Right lung (tissue), 5 donors: ENCODE results near the gene CLCN1. TPM values are rescaled to one million over a fixed set of nuclear protein-coding genes. Genes with fewer than 3 reads are reported as not detected.
A peak's percentile ranks its signal among the peaks of the same experiment; 100 is the strongest.

ENCODE experiments used
- DNase-seq, 2 donors: peaks; one replicate each; pipeline ENCODE4 v3.0.0-alpha.2; 2013
- polyA plus RNA-seq, 5 donors: library from polyadenylated mRNA; unstranded; fragments of 120-200 nt; gene quantifications; one replicate each; pipeline versions ENCODE4 v1.2.1 to v1.2.3, GENCODE V29; 2013; ENCODE audit warnings: inconsistent platforms in 1 of 5, low replicate concordance in 1 of 5; ENCODE audit not compliant: insufficient read length in 5 of 5, insufficient read depth in 1 of 5

CLCN1 gene
- polyA plus RNA-seq, 5 donors = 0.09 TPM; not detected in 4

GRCh38 chr7:143396625-143397556 lies 81.0 kb downstream of the CLCN1 start:
- DNase-seq = peak; percentile 90 to 93

- no peak for DNase-seq
These were observed 82.0 kb downstream of the CLCN1 start for GRCh38 chr7:143397710-143398530.

- DNase-seq = no peak
These were observed 82.7 kb downstream of the CLCN1 start for GRCh38 chr7:143398616-143399015.

DNA sequence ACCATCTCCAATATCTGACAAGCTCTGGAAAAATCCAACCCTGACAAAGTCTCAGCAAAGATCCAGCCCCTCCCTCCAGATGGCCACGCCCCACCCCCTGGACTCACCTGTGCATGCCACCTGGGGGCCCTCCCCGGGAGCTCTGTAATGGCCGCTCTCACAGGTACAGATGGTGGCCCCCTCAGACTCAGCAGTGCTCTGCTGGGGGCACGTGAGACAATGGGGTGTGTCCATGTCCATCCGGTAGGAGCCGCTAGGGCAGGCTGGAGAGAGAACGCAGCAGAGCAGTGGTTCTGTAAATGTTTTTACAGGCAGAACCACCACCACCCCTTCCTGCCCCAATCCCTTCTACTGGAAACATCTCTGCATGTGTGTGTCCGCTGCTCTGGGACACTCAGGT lies 83.2 kb downstream of the CLCN1 start:
- no peak for DNase-seq

DNA sequence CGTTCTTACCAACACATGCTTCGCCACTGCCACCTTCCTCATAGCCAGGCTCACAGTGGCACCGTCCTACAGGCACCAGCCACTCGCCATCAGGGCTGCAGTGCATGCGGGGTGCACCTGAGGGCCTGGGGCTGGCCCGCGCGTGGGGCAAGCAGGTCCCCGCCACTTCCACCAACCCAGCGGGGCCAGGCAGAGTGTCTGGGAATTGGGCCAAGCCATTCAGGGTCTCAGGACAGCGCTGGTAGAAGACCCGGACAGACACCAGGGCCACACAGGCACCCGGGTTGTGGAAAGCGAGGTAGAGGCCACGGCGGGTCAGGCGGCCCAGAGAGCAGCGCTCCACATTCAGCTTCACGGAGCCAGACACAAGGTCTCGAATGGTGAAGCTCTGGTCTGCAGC lies 83.7 kb downstream of the CLCN1 start:
- DNase-seq = no peak

DNA sequence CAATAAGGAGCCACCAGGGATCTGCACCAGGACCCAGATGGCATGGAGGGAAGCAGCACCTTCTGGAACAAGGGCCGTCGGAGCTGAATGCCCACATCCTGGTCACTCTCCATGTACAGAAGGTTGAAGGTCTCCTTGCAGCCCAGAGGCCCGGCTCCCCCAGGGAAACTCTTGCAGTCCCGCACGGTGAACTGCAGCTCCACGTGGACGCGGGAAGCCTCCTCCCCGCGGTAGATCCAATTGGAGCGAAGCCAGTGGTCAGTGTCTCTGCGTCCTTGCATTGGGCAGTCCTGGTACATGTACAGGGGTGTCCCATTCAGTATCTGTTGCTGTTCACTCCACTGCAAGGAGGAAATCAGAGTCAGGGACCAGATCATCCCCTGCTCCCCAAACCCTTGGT lies 85.4 kb downstream of the CLCN1 start:
- no peak for DNase-seq

Other genes with a start within 250 kb of the CLCN1 start
- gene PIP, start 184.0 kb upstream of the CLCN1 start, polyA plus RNA-seq = not detected
- gene TAS2R39, start 132.7 kb upstream of the CLCN1 start, polyA plus RNA-seq = not detected
- gene TAS2R40, start 94.1 kb upstream of the CLCN1 start, polyA plus RNA-seq = not detected
- gene GSTK1, start 52.7 kb upstream of the CLCN1 start, polyA plus RNA-seq = 100 to 1,000 TPM; 105 to 130 (median 124) TPM
- gene TMEM139, start 31.2 kb upstream of the CLCN1 start, polyA plus RNA-seq = 1 to 10 TPM; 4.9 to 8.4 (median 6.9) TPM
- gene CASP2, start 27.8 kb upstream of the CLCN1 start, polyA plus RNA-seq = 10 to 100 TPM; 52.2 to 64.8 (median 62.7) TPM
- 1 to 10 TPM; 1.7 to 2.6 (median 2.2) TPM for gene FAM131B, start 46.6 kb downstream of the CLCN1 start, polyA plus RNA-seq
- gene ZYX, start 65.2 kb downstream of the CLCN1 start, polyA plus RNA-seq = 100 to 1,000 TPM; 105 to 328 (median 157) TPM
- 10 to 100 TPM; 10.5 to 15.8 (median 13.2) TPM for gene EPHA1, start 92.7 kb downstream of the CLCN1 start, polyA plus RNA-seq
- gene TAS2R60, start 127.3 kb downstream of the CLCN1 start, polyA plus RNA-seq = not detected
- gene TAS2R41, start 161.8 kb downstream of the CLCN1 start, polyA plus RNA-seq = not detected